Hematopoietic multipotent progenitor cell treated with erythropoietin and hydrocortisone succinate and interleukin-3 and kit ligand, for 6 days (in vitro differentiated cells): Measurements from ENCODE around the gene HOXA3.

ENCODE experiments used
- DNase-seq: peaks from one replicate; pipeline ENCODE4 v3.0.0-alpha.2; 2015

The HOXA3 gene

DNA sequence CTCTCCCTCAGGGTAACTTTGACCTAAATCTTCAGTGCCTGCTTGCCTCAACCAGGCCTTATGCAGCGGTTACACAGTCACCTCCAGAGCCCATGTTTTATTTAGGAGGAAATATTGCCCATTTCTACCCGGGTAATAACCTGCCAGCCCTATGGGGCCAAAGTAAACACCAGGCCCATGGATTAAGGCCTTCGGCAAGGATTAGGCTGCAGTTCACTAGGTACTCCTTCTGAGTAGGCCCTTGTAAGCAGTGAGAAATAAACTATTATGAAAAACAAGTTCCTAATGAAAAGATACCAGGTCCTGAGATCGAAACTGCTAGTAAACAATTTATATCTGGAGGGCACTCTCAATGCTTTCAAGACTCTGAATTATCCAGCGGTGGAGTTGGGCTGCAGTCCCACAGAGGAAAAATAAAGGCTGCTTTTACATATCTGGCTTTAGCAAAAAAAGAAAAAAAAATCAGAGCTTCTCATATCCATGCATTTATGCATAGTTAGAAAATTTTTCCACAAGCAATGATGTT, 25.5 kb upstream of the HOXA3 start:
- no peak for DNase-seq

DNA sequence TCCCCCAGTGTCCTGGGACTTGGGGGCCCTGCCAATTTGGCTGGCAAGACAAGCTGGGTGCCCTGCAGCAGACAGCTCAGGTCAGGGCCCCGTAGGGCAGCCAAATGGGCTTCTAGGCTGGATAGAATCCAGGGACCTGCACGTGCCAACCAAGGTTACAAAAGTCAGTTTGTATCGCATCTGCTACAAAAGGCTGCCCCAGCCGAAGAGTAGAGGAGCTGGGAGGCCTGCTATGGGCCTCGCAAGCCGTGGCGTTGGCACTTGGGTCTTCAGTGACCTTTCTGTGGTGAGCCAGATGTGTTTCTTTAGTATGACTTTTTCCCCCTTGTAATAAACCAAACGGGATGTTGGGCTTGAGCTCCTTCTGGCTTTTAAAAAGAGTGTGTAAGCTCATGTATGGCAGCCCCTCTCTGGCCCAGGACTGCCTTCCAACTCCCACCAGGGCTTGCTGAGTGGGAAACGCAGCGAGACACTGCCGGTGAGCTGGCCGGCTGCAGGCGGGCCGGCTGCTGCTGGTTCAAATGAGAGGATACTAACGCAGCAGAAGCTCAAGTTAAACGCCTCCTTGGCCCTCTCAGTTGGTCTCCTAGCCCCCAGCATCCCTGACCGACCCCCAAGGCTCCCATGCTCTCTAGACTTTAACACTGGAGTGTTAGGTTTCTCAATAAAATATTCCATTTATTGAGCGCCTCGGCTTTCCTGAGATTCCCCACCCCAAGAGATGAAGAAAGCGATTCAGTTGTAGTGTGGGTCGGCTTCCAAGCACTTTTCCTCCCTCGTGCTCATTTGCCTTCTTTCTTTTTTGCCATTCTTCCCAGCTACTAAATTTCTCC, 24.8 kb upstream of the HOXA3 start:
- DNase-seq: no peak

DNA sequence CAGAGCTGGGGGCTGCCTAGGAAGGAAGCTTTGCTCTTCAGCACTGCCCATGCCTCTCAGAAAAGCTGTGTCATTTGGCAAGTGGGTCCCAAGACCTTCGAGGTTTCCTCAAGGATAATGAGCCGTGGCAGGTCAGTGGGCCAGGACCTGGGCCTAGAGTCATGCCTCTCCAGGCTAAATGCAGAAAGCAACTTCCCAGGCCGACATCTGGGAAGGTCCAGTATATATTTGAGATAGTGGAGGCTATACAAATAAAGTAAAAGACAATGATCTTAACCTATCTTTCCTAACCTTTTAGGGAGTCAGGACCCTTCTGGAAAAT, 24.1 kb upstream of the HOXA3 start:
- no peak for DNase-seq

DNA sequence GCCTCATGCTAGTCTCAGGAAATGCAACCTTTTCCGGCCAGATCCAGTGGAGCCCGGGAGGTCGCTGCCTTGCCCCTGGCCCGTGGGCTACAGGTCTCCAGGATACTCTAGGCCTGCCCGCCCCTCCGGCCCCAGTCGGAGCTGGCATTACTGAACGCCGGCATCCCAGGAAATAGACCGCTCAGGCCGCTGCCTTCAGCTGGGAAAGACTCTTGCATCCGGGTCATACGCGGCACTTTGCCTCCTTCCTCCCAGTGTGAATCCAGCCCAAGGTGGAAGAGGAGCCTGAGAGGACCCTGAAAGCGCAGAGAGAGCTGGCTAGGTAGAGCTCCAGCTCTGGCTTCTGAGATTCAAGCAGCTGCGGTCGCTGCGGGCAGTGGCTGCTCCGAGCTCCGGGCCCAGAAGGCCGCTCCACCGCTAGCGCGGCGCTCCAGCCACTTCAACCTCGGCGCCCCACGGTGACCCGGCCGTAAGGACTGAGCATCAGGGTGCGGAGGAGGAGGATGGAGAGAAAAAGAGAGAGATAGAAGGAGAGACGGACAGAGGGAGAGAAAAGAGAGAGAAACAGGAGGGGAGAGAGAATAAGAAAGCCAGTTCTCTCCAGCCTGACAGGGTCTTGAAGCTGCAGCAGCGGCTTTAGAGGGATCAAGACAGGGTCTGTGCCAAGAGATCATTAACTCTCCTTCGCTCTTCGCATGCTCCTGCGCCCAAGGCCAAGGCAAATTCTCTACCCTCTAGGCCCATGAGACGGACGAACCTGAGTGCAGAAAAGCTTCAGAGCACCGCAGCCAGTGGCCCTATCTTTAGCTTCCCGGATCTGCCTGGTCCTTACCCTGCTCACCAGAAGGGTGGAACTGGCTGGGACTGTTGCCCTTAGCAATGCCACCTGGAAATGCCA, 23.5 kb upstream of the HOXA3 start:
- DNase-seq: no peak

DNA sequence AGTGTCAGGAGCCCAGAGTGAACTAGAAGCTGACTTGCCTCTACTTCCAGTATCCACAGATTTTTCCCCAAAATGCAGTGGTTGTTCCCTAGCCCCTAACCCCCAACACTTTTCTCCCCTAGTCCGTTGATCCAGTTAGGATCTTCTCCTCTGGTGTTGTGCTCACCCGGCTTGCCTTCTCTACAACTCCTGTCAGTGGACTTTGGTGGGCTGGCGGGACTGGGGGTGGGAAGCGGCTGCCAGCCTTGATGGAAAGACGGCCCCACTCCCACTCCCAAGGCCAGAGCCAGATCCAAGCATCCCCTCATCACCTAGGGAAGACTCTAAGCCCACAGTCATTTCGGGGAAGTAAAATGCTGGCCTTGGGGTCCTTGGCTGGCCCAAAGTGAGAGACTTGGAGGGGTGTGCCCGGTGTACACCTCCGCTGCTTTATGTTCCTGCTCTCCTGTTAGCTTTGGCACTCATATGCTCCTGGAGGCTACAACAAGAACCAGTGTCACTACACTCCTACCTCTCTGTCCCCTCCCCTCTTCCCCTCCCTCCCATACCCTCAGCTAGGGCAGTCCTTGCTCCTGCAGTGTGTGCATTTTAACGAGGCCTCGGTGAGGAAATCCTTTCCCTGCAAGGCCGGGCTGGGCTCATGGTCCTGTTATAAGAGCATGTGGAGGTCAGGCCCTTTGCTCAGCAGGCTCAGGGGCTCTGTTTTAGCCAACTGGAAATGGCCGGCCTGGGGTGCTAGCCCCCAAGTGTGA, 22.7 kb upstream of the HOXA3 start:
- no peak for DNase-seq

DNA sequence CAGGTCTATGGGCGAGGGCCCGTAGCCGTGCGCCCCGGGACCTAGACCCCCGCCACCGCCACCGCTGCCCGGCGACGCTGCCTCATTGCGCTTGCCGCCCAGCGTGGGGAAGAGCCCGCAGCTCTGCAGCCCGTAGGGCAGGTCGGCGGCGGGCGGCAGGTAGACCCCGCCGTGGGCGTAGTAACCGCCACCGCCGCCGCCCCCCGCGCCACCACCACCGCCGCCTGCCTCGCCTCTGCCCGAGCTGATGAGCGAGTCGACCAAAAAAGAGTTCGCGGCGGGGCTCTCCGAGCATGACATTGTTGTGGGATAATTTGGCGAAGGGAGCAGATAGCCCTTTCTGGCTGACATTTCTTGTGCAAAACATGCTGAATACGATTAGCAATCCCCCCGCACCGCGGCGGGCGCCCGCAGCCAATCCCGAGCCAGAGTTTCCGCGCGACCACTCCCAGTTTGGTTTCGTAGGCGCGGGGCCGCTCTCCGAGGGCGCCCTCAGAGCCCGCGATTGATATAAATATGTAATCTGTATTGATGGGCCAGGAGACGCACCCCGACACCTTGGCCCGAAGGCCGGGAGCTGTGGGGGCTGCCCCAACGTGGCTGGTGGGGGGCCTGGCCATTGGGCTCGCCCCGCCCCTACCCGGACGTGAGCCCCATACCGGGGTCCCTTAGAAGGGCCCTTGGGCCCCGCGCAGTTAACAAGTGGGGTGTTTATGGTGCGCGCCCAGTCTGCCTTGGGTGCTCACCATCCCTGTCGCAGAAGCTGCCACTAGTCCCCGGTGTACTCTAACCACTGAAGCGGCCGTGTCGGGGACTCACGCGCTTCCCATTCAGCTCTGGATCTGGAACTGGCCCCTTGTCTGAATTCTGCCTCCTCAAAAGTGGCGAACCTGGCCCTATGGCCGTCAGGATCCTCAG, 21.8 kb upstream of the HOXA3 start, which contains the start of gene HOXA10:
Gene HOXA10 (minus strand): TSS at position 365 of the 918 bp plus-strand sequence. CDS start 14 bp downstream, at position 351.
- peak; percentile 40 for DNase-seq

DNA sequence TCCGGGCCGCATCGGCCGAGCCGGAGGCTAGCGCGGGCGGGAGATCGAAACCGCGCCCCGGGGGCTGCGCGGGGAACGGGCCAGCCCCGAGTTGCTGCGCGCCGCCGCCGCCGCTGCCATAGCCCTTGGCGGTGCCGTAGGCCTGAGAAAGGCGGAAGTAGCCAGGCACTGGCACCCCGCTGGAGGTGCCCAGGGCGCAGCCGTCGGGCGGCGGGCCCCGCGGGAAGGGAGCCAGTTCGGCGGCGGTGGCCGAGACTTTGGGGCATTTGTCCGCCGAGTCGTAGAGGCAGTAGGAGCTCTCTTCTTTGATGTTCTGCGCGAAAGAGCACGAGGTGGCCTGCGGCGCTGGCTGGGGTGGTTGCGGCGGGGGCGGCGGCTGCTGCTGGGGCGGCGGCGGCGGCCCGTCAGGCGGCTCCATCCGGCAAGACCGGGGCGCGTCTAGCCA, 21.1 kb upstream of the HOXA3 start:
- peak; percentile 69 for DNase-seq

DNA sequence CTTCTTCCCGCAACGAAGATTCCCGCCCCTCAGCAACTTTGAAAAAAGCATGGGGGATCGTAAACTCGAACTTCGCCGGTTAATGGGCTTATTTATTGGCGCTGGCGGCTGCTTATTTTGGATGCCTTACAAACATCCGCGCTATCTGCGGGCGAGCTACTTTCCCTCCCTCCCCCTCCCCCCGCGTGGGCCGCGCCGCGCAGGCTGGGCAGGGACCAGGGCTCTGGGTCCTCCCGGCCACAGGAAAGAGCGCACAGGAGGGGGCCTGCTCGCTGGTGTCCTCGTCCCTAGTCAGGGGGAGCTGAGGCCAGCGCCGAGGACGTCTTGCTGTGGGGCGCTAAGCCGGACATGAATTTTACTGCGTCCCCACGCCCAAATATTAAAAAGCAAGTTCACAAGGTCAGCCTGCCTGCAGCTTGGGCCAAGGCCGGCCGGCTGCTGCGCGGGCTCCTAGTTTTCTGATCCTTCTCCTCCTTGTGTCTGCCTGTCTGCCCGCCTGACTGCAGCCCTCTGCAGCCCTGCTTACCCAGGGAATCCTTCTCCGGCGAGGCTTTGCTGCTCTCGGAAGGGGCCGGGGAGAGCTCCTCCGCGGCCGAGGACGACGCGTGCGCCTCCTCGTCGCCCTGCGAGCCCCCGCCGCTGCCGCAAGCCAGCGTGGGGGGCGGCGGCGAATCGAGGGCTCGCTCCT, 20.6 kb upstream of the HOXA3 start:
- peak; percentile 52 for DNase-seq

DNA sequence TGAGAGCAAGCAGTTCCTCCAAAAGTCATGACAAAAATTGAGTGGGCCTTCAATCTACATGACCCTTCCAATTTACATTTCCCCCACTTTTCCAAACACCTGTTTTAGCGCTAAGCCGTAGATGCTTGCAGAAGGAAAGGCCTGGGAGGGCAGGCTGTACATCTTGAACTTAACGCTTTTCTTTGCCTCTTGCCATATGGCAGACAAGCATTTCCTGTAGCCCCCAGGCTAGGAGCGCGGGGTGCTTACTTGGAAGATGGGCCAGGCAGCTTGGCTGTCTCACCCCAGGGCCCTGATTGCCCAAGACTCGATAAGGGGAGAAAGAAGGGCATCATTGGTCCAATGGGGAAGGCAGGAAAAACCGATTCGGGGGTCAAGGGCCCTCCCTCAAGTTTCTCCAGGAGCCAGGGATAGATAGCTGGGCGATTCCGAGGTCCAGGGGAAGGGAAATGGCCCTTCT, 20.0 kb upstream of the HOXA3 start:
- peak; percentile 45 for DNase-seq

DNA sequence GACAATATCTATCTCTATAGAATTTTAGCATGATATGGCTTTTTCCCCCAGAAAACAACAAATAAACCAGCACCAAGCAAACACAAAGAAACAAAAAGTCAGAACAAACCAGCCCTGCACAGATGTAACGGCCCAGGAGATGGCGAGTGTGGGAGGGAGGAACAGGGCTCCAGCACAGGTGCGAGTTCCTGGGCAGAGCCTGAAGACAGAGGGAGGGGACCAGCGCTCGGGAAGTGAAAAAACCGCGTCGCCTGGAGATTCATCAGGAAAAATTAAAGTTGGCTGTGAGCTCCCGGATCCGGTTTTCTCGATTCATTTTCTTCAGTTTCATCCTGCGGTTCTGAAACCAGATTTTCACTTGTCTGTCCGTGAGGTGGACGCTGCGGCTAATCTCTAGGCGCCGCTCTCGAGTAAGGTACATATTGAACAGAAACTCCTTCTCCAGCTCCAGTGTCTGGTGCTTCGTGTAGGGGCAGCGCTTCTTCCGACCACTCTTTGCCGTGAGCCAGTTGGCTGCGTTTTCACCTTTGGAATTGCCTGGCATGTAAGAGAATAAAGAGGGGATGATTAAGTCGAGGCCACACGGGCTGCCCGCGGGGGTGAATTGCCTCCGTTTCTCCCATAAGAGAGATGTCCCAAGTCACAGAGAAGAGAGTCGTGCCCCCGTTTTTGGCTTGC, 19.4 kb upstream of the HOXA3 start:
- peak; percentile 59 for DNase-seq

DNA sequence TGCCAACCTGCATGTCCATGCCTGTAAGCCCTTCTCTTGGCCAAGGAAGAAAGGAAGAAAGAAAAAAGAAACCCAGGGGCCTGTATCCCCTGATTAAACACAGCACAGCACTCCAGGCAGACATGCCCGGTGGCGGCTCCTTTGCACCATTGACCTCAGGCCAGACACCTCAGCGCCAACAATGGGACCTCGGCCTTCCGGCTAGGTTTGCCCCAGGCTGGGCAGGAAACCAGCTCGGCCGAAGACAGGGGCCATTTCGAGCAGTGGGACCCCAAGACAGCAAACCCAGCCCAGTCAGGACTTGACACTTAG, 18.9 kb upstream of the HOXA3 start:
- no peak for DNase-seq

DNA sequence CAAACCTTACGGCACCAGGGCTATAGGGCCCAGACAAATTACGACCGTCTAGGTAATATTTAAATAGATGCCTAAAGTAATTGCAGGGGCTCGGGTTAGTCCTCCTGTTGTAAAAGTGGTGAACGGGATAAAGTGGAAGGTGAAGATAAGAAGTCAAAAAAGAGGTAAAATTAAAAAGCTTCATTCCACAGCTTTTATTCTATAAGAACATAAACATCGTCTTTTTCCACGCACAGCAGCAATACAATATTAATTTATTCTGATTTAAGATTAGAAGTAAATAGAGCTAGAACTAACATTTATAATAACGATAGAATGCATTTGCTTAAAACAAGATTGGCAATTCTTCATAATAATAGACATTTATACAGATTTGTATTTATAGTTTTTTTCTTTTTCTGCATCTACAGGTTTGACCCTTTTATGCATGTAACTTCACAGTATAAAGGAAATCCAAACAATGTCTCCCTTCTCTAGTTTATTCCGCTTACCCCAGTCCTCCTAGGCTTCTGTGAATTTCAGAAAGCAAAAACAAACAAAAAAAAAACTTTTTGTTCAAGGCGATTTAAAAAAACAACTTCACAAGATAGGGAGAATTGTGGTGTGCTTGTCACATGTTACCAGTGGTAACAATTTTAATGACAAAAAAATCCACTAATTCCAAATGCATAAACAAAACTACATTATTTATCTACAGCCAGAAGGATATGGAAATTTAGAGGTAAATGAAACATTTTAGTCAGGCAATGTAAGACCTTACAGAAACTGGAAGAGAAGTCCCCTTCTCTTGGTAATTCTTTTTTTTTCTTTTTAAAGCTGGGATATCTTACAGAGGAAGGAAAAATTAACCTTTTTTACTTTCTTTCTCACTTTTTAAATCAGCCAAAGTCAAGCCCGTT, 18.3 kb upstream of the HOXA3 start:
- no peak for DNase-seq

DNA sequence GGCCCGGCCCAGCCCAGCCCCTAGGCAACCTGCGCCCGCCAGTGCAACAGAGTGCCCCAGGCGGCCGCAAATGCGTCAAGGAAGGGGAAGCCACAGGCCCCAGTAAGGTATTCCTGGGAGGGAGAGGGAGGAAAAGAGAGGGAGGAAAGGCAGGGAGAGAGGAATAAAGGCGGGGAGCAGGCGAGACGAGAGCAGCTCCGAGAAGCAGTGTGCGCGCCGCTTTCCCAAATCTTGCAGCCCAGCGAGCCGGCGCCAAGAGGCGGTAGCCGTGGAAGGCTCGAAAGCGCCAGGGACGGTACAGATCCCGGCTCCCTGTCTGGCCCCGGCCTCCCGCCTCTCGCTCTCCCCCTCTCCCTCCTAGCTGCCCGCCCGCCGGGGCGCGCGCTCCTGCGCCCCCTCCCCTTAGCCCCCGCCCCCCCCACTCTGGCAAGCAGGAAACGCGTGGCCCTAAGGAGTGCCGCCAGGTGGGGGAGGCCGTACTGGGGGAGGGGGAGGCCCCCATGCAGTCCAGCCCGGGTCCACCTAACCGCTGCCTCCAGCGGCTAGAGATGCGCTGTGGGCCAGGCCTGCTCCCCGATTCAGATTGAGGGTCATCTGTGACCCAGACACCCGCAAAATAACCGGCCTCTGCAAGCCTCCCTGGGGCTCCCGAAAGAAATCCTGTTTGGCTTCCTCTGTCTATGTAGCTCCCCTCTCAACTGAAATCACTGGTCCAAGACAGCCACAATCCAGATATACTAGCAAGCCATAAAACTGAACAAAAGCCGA, 17.5 kb upstream of the HOXA3 start:
- DNase-seq: peak; percentile 55

DNA sequence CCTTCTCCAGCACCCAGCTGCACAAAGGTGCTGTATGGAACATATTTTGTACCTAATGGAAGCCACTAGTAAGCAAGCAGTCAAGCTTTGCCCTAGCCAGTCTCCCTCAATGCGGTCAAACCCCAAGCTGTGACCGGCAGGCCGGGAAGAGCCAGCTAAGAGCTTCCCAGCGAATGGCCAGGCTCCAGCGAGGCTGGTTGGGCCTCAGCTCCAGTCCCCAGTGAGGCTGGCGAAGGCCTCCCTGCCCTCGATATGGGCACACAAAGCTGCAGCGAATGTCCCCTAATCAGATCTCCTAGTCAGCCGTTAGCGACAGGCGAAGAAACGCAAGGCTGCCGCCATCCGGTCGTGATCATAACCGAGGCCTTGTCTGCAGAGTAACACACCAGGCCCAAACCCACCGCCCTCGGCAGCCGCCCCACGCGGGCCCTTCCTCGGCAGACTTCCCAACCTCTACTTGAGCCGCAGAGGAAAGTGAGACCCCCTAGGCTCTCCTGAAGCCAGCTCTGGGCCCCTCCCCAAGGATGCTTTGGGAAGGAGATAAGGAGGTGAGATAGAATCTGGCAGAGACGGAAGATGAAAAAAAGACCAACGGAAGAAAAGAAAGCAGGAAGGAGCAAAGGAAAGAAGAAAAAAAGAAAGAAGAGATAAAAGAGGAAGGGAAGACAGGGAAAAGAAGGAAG, 16.0 kb upstream of the HOXA3 start:
- DNase-seq: peak; percentile 93

DNA sequence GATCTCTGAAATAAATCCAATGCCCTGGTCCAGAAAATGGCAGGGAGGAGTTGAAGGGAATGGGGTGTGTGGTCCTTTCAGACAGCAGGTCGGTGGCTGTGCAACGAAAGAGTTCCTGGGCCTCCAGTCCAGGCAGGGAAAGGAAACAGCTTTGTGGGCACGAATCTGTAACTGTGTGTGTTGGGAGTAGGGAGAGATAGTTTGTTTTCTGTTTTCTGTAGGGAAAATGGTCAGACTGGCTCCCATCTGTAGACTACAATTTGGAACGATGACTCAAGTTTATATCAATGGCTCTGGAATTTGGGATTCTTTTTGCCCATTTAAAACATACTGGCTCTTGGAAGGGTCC, 15.5 kb upstream of the HOXA3 start:
- DNase-seq: no peak

DNA sequence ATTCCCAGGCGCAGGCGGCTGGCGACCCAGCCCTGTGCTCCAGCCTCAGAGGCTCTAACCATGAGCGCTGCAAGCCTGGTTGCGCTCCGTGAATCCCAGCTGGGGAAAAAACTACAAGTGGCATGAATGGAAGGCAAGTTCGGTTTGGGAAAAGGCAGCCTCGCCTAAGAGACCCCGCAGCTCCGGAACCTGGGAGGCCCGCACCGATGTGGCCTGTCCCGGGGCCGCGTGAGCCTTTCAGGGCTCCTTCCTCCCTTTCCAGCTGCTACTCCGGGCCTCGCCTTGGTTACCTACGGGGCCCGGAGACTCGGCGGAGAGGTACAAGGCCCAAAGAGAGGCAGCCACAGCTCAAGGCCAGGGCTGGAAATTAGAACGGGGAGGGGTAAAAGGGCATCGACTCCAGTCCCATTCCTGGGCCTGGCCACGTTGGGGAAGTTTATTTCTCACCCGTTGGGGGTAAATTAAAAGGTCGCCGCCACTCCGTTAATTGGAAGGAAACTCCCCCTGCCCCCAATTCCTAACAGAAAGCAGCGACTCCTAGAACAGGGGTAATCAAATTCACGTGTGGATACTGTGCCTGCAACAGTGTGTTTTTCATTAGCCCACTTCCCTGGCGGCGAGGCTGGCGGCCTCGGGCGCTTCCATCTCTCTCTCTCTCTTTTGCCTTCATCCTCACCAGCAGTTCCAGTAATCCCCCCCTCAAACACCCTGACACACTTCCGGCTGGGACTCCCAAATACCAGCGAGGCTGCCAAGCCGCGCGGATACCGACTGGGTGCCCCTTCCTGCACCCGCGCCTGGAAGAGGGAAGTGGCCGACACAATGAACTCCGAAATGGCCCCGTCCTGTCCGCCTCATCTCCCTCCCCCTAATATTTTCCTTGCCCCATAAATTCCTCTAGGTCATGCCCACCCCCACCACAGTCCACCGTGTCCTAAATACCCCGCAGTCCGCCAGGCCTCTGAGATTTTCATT, 14.4 kb upstream of the HOXA3 start:
- DNase-seq: peak; percentile 48

DNA sequence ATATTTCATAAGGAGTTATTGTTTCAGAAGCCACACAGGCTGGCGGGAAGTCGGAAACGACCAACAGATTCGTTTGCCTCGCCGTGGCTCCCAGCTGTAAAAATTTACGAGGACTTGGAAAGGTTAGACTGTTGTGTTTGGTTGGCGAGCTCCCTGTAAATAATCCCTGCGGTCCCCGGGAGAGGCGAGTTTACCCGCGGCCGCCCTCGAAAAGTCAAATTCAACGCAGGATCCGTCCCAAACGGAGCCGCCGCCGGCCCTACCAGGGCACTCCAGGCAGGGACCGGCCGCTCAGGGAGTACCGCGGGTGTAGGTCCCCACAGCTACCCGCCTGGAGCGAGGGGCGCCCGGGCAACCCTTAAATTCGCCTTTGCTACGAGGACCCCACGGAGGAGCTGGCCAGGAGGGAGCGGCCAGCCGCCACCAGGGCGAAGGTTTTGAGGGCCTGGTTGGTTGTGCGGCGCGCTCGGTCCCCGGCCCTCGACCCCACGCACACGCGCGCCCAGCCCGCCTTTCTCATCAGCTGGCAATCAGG, 13.7 kb upstream of the HOXA3 start:
- DNase-seq: no peak
